K562 (cell line): ENCODE results near the gene RUVBL1. TPM values are rescaled to one million over a fixed set of nuclear protein-coding genes. Genes with fewer than 3 reads are reported as not detected.
A peak's percentile ranks its signal among the peaks of the same experiment; 100 is the strongest.

Source experiments
- BCLAF1 ChIP-seq, 2 experiments: fragments of 450-650 bp in 1 of 2; IDR thresholded peaks; 2 replicates each; pipeline ENCODE4 v1.6.1; 2011 to 2017; ENCODE audit warnings: low read depth in 2 of 2, antibody characterized with exemption in 1 of 2, borderline replicate concordance in 1 of 2, low read length in 1 of 2, mild to moderate bottlenecking in 1 of 2, mixed read lengths in 1 of 2; ENCODE audit not compliant: control insufficient read depth in 1 of 2
- CAMTA2 ChIP-seq: fragments of 250-450 bp; sonication (Bioruptor Pico); conservative IDR thresholded peaks from 2 replicates; pipeline ENCODE4 v1.5.1; 2022
- CBX5 ChIP-seq: IDR thresholded peaks from 2 replicates; pipeline ENCODE4 v1.6.1; 2014; ENCODE audit warnings: low read depth, borderline replicate concordance
- CEBPG ChIP-seq, 3 experiments: fragments of 200-800 bp in 1 of 3; sonication (Bioruptor generic) in 1 of 3; sonication (generic) in 1 of 3; formaldehyde crosslinking in 1 of 3; IDR thresholded peaks in 2 of 3; conservative IDR thresholded peaks in 1 of 3; 2 replicates each; pipeline versions ENCODE4 v1.6.1 to v1.8.0; 2016 to 2022; ENCODE audit warnings: missing compliant biosample characterization in 2 of 3, missing genetic modification characterization in 2 of 3, mild to moderate bottlenecking in 1 of 3, missing genetic modification reagents in 1 of 3
- CEBPZ ChIP-seq: fragments of 150-350 bp; IDR thresholded peaks from 2 replicates; pipeline ENCODE4 v1.6.1; 2014; ENCODE audit warnings: low read depth, mild to moderate bottlenecking, low read length, borderline replicate concordance
- GATAD2B ChIP-seq: fragments of 450-650 bp; IDR thresholded peaks from 2 replicates; pipeline ENCODE4 v1.6.1; 2017; ENCODE audit warnings: mild to moderate bottlenecking, borderline replicate concordance
- JUN ChIP-seq, 2 experiments: sonication (generic) in 1 of 2; formaldehyde crosslinking in 1 of 2; IDR thresholded peaks; 2 replicates each; pipeline versions ENCODE4 v1.6.1 to v1.8.0; 2012 to 2022; ENCODE audit warnings: borderline replicate concordance in 2 of 2, mild to moderate bottlenecking in 2 of 2, improper control_type of control experiment in 1 of 2, low read depth in 1 of 2, low read length in 1 of 2, missing genetic modification reagents in 1 of 2
- KLF10 ChIP-seq: fragments of 250-450 bp; sonication (Bioruptor Pico); IDR thresholded peaks from 2 replicates; pipeline ENCODE4 v1.6.1; 2021; ENCODE audit warnings: matching md5 sums
- RAD51 ChIP-seq: fragments of 450-650 bp; IDR thresholded peaks from 2 replicates; pipeline ENCODE4 v1.7.1; 2016; ENCODE audit warnings: low read depth, mild to moderate bottlenecking, borderline replicate concordance
- ZBED1 ChIP-seq: IDR thresholded peaks from 2 replicates; pipeline ENCODE4 v1.6.1; 2014
- ZNF174 ChIP-seq: fragments of 250-450 bp; sonication (Bioruptor Pico); IDR thresholded peaks from 2 replicates; pipeline ENCODE4 v1.4.0; 2020; ENCODE audit warnings: mild to moderate bottlenecking
- polyA plus RNA-seq, 8 experiments: library from polyadenylated mRNA; depleted of rRNA in 4 of 8; stranded (reverse) in 5 of 8; unstranded in 3 of 8; fragments of >200 nt; fragmentation: Nextera tagmentation in 2 of 8; fragmentation: Illumina TruSeq in 1 of 8; extraction: Ambion mirVana in 2 of 8; extraction: Trizol in 1 of 8; gene quantifications; 2 replicates each; pipeline versions ENCODE4 v1.2.1 to v1.2.3, GENCODE V29; 2011 to 2014; ENCODE audit warnings: inconsistent platforms in 1 of 8, missing spikeins in 1 of 8
- total RNA-seq, 7 experiments: library from RNA; depleted of rRNA in 6 of 7; stranded (reverse); fragments of >200 nt in 6 of 7; fragmentation: Illumina TruSeq in 2 of 7; extraction: Trizol in 2 of 7; gene quantifications; 2 replicates each; pipeline versions ENCODE4 v1.2.1 to v1.2.3, GENCODE V29; 2011 to 2021; ENCODE audit warnings: low replicate concordance in 1 of 7
- TF ChIP-seq, protein P1 (sequence below): sonication (generic); formaldehyde crosslinking; IDR thresholded peaks from 2 replicates; pipeline ENCODE4 v1.8.0; 2022; ENCODE audit warnings: missing genetic modification reagents, mild to moderate bottlenecking, borderline replicate concordance
- TF ChIP-seq, protein P2 (sequence below): fragments of 450-650 bp; IDR thresholded peaks from 2 replicates; pipeline ENCODE4 v1.6.1; 2016
- TF ChIP-seq, protein P3 (sequence below): fragments of 450-650 bp; IDR thresholded peaks from 2 replicates; pipeline ENCODE4 v1.6.1; 2016; ENCODE audit warnings: antibody characterized with exemption

Gene RUVBL1
- total and polyA plus RNA-seq, 9 of the 15 experiments (the other 6 are each of a cell fraction or from before 2014, with no cell fraction given) = 20.7 to 147 (median 113) TPM

- no peak for TF ChIP-seq CEBPZ
- TF ChIP-seq, protein P1, sequence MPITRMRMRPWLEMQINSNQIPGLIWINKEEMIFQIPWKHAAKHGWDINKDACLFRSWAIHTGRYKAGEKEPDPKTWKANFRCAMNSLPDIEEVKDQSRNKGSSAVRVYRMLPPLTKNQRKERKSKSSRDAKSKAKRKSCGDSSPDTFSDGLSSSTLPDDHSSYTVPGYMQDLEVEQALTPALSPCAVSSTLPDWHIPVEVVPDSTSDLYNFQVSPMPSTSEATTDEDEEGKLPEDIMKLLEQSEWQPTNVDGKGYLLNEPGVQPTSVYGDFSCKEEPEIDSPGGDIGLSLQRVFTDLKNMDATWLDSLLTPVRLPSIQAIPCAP (CRISPR knock-in tag) = no peak
- no peak for TF ChIP-seq BCLAF1 (IDR thresholded peaks at IDR 0.05; ENCODE audit: borderline replicate concordance in 1 of 2, control insufficient read depth in 1 of 2, low read depth in 2 of 2, low read length in 1 of 2)
- TF ChIP-seq CBX5 = no peak
- no peak for TF ChIP-seq JUN (IDR thresholded peaks at IDR 0.05; ENCODE audit: borderline replicate concordance, low read depth, low read length)
- no peak for TF ChIP-seq JUN (CRISPR knock-in tag; IDR thresholded peaks at IDR 0.05; ENCODE audit: borderline replicate concordance)
- TF ChIP-seq, protein P2, sequence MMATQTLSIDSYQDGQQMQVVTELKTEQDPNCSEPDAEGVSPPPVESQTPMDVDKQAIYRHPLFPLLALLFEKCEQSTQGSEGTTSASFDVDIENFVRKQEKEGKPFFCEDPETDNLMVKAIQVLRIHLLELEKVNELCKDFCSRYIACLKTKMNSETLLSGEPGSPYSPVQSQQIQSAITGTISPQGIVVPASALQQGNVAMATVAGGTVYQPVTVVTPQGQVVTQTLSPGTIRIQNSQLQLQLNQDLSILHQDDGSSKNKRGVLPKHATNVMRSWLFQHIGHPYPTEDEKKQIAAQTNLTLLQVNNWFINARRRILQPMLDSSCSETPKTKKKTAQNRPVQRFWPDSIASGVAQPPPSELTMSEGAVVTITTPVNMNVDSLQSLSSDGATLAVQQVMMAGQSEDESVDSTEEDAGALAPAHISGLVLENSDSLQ = no peak
- no peak for TF ChIP-seq KLF10 (CRISPR knock-in tag)
- TF ChIP-seq CAMTA2 (CRISPR knock-in tag) = no peak
- no peak for TF ChIP-seq ZBED1
- TF ChIP-seq GATAD2B = 0 out of 2 replicates have a peak, but pooled peaks have one; percentile 51
- TF ChIP-seq ZNF174 = no peak
- no peak for TF ChIP-seq RAD51
- TF ChIP-seq CEBPG (CRISPR knock-in tag; IDR thresholded peaks at IDR 0.05) = no peak
- no peak for TF ChIP-seq CEBPG (tag; conservative IDR thresholded peaks at IDR 0.05 in 1 of 2, IDR thresholded peaks at IDR 0.05 in 1 of 2)
- TF ChIP-seq, protein P3, sequence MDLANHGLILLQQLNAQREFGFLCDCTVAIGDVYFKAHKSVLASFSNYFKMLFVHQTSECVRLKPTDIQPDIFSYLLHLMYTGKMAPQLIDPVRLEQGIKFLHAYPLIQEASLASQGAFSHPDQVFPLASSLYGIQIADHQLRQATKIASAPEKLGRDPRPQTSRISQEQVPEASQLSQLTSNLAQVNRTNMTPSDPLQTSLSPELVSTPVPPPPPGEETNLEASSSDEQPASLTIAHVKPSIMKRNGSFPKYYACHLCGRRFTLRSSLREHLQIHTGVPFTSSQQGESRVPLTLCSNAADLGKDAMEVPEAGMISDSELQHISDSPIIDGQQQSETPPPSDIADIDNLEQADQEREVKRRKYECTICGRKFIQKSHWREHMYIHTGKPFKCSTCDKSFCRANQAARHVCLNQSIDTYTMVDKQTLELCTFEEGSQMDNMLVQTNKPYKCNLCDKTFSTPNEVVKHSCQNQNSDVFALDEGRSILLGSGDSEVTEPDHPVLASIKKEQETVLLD = no peak
Measured at GRCh38 chr3:128051837-128052594, 71.6 kb downstream of the RUVBL1 start, which contains the start of gene SEC61A1 (continued).
